ENCODE data around the gene AATK. TPM values are rescaled to one million over a fixed set of nuclear protein-coding genes. Genes with fewer than 3 reads are reported as not detected.

The AATK gene
- polyA plus RNA-seq, 2 of the 4 experiments (the other 2 are of a cell fraction), result 0.26 to 0.37 TPM

GRCh38 chr17:81170727-81171494 lies 4.9 kb upstream of the AATK start:
- TF ChIP-seq HES2 (IDR thresholded peaks at IDR 0.05) (no peak), JUNB (IDR thresholded peaks at IDR 0.05) (no peak), HMGXB4 (CRISPR knock-in tag; IDR thresholded peaks at IDR 0.05; ENCODE audit: borderline replicate concordance) (no peak), TP53 (CRISPR knock-in tag; IDR thresholded peaks at IDR 0.05) (no peak), REST (IDR thresholded peaks at IDR 0.05) (no peak)
- no peak overlapping the region for H3K4me3 ChIP-seq
- H3K4me1 ChIP-seq, result no peaks in the 10 kb centered on the region
- no peak overlapping the region for H3K27ac ChIP-seq
- ChIA-PET POLR2A (no interaction called here), CTCF (interaction anchor here (0.9 to 4.2 kb wide), 6 partner anchors 9 to 73 kb away, joined by 3 to 22 read pairs (median 6); no protein-coding TSS in a partner anchor)
- DNase-seq (ENCODE audit: low read depth in 1 of 2, low spot score in 1 of 2) (no peak), FAIRE-seq (no peak), ATAC-seq (no peak)
- H3K9me3 ChIP-seq, result peaks cover 3% of the 10 kb centered on the region; the same call in 1 of the 3 replicates
- 86% methylated on average over 15 of the region's 15 CpGs for WGBS (ENCODE audit: missing lambda C conversion rate)
- H3K4me2 ChIP-seq, result no peak overlapping the region

GRCh38 chr17:81169870-81170309 lies 3.9 kb upstream of the AATK start:
- no peaks in the 10 kb centered on the region for H3K9me3 ChIP-seq
- 87% methylated on average over 3 of the region's 3 CpGs for WGBS (ENCODE audit: missing lambda C conversion rate)
- POLR2A ChIA-PET, result no interaction called here
- FAIRE-seq, result no peak
- no peak for ATAC-seq
- TF ChIP-seq NFE2L2 (conservative IDR thresholded peaks at IDR 0.05; ENCODE audit: low read length), result no peak
- no peak for TF ChIP-seq RCOR1 (IDR thresholded peaks at IDR 0.05; ENCODE audit: low read depth, low read length)
- no peak for TF ChIP-seq HES2 (IDR thresholded peaks at IDR 0.05)
- TF ChIP-seq ZFP36 (IDR thresholded peaks at IDR 0.05; ENCODE audit: borderline replicate concordance, partially characterized antibody), result no peak
- no peak for TF ChIP-seq MAFK (IDR thresholded peaks at IDR 0.05; ENCODE audit: partially characterized antibody)
- no peak for TF ChIP-seq USF2 (IDR thresholded peaks at IDR 0.05)
- TF ChIP-seq PBX3 (IDR thresholded peaks at IDR 0.05), result no peak
- TF ChIP-seq TP53 (CRISPR knock-in tag; IDR thresholded peaks at IDR 0.05), result no peak
- TF ChIP-seq REST (IDR thresholded peaks at IDR 0.05), result no peak
- no peak for TF ChIP-seq ATOH8 (CRISPR knock-in tag; IDR thresholded peaks at IDR 0.05; ENCODE audit: low read depth)
- CTCF ChIA-PET, result interaction anchor here (1.8 to 4.2 kb wide), 3 partner anchors 10 to 31 kb away, joined by 6 to 22 read pairs (median 10); no protein-coding TSS in a partner anchor
- no peak overlapping the region for H3K4me3 ChIP-seq
- H3K27ac ChIP-seq, result no peak overlapping the region
- peaks cover 6% of the 10 kb centered on the region; the same call in 2 of the 3 replicates for H3K4me1 ChIP-seq
- no peak overlapping the region for H3K4me2 ChIP-seq
- no peak for DNase-seq (ENCODE audit: low read depth in 1 of 2, low spot score in 1 of 2)

Data from A549 (cell line).